Activated CD4-positive, alpha-beta T cell treated with anti-CD3 and anti-CD28 coated beads for 36 hours (primary cell): ENCODE measurements around the gene OGFOD2. TPM values are rescaled to one million over a fixed set of nuclear protein-coding genes. Genes with fewer than 3 reads are reported as not detected.

ENCODE experiments used
- ATAC-seq: fragments of 200-7000 bp; cut with Tn5 transposase; one replicate; pipeline ENCODE4 v1.10.0; 2021; ENCODE audit warnings: mild to moderate bottlenecking, moderate library complexity
- CTCF ChIA-PET: fragments of 350-600 bp; sonication (Branson Sonifier 250); formaldehyde crosslinking; loops from one replicate; lab custom pipeline; 2021; ENCODE audit warnings: antibody characterized with exemption; lab: Charles Lee
- POLR2A ChIA-PET: fragments of 350-600 bp; sonication (Branson Sonifier 250); formaldehyde crosslinking; loops from one replicate; lab custom pipeline; 2021; ENCODE audit warnings: antibody characterized with exemption, inconsistent platforms; lab: Charles Lee
- DNase-seq: peaks from one replicate; pipeline ENCODE4 v3.0.0-alpha.2; 2020
- H3K27ac Mint-ChIP-seq: one replicate; pipeline ENCODE4 v1.8.0; 2021; ENCODE audit warnings: mixed read lengths
- H3K27me3 Mint-ChIP-seq: one replicate; pipeline ENCODE4 v1.8.0; 2021; ENCODE audit warnings: mixed read lengths
- H3K36me3 Mint-ChIP-seq: one replicate; pipeline ENCODE4 v1.8.0; 2021; ENCODE audit warnings: low read depth, mixed read lengths
- H3K4me1 Mint-ChIP-seq: one replicate; pipeline ENCODE4 v1.8.0; 2021; ENCODE audit warnings: mixed read lengths
- H3K4me3 Mint-ChIP-seq: one replicate; pipeline ENCODE4 v1.8.0; 2021; ENCODE audit warnings: mild to moderate bottlenecking, moderate library complexity, mixed read lengths
- H3K9me3 Mint-ChIP-seq: one replicate; pipeline ENCODE4 v1.8.0; 2021; ENCODE audit warnings: low read depth, mixed read lengths
- intact Hi-C, 2 experiments: fragments of 100-400 bp; cut with DNase I in 1 of 2; cut with micrococcal nuclease in 1 of 2; formaldehyde crosslinking; loops; one replicate each; pipeline versions ENCODE4 v1.14.2 to v1.15.1; 2022 to 2024; cut with DNase I, micrococcal nuclease
- total RNA-seq, 2 experiments: library from RNA; stranded (reverse); gene quantifications; one replicate each; pipeline ENCODE4 v1.2.3, GENCODE V29; 2021

The OGFOD2 gene
- total RNA-seq, 2 experiments from 2014 or later = 20.2 to 30.8 TPM

- DNase-seq = no peak
- Mint-ChIP-seq H3K9me3 (no peaks in the 10 kb centered on the region), H3K4me3 (peak overlapping the region; percentile 87), H3K36me3 (peaks cover 19% of the 10 kb centered on the region), H3K27ac (peak overlapping the region; percentile 60), H3K27me3 (no peaks in the 10 kb centered on the region), H3K4me1 (peaks cover 38% of the 10 kb centered on the region)
- CTCF ChIA-PET = interaction anchor here (0.5 kb wide), 1 partner anchor 1103 kb away, joined by 3 read pairs; no protein-coding TSS in a partner anchor
- POLR2A ChIA-PET = interaction anchor here (2.2 kb wide), 1 partner anchor 250 kb away, joined by 9 read pairs; the partner anchor contains the start of genes MPHOSPH9 and MTRFR
- ATAC-seq = no peak
- intact Hi-C loops = loop anchor here in 1 of 2 experiments (5.0 kb wide), 1 partner anchor 169 kb away; the partner anchor contains the start of gene PITPNM2
These were observed 8.1 kb downstream of the OGFOD2 start for GRCh38 chr12:122982963-122983788.

GRCh38 chr12:122983789-122984515 lies 8.9 kb downstream of the OGFOD2 start:
- CTCF ChIA-PET = interaction anchor here (0.6 to 1.1 kb wide), 2 partner anchors 126 to 255 kb away, joined by 3 read pairs; no protein-coding TSS in a partner anchor
- H3K36me3 Mint-ChIP-seq = peaks cover 19% of the 10 kb centered on the region
- DNase-seq (no peak), ATAC-seq (no peak)
- no peaks in the 10 kb centered on the region for H3K27me3 Mint-ChIP-seq
- H3K9me3 Mint-ChIP-seq = no peaks in the 10 kb centered on the region
- H3K27ac Mint-ChIP-seq = peak overlapping the region; percentile 60
- no peak overlapping the region for H3K4me3 Mint-ChIP-seq
- intact Hi-C loops = loop anchor here in 1 of 2 experiments (5.0 kb wide), 1 partner anchor 168 kb away; the partner anchor contains the start of gene PITPNM2
- POLR2A ChIA-PET = no interaction called here
- peaks cover 38% of the 10 kb centered on the region for H3K4me1 Mint-ChIP-seq

- intact Hi-C loops = loop anchor here in 1 of 2 experiments (5.0 kb wide), 1 partner anchor 168 kb away; the partner anchor contains the start of gene PITPNM2
- H3K9me3 Mint-ChIP-seq = no peaks in the 10 kb centered on the region
- ATAC-seq (no peak), DNase-seq (no peak)
- H3K27me3 Mint-ChIP-seq = no peaks in the 10 kb centered on the region
- H3K4me1 Mint-ChIP-seq = peaks cover 34% of the 10 kb centered on the region
- peaks cover 19% of the 10 kb centered on the region for H3K36me3 Mint-ChIP-seq
- POLR2A ChIA-PET = no interaction called here
- CTCF ChIA-PET = interaction anchor here (0.6 to 1.1 kb wide), 2 partner anchors 125 to 254 kb away, joined by 3 read pairs; no protein-coding TSS in a partner anchor
- no peak overlapping the region for H3K4me3 Mint-ChIP-seq
- H3K27ac Mint-ChIP-seq = peak overlapping the region; percentile 67
These were observed 9.7 kb downstream of the OGFOD2 start for GRCh38 chr12:122984612-122985337.

GRCh38 chr12:122985338-122986257 lies 10.6 kb downstream of the OGFOD2 start:
- no peak overlapping the region for H3K27ac Mint-ChIP-seq
- H3K4me1 Mint-ChIP-seq = peaks cover 30% of the 10 kb centered on the region
- DNase-seq (no peak), ATAC-seq (no peak)
- H3K4me3 Mint-ChIP-seq = no peak overlapping the region
- no peaks in the 10 kb centered on the region for H3K9me3 Mint-ChIP-seq
- no peaks in the 10 kb centered on the region for H3K27me3 Mint-ChIP-seq
- intact Hi-C loops = no loop called here
- CTCF ChIA-PET = interaction anchor here (0.7 kb wide), 1 partner anchor 208 kb away, joined by 3 read pairs; no protein-coding TSS in a partner anchor
- peaks cover 19% of the 10 kb centered on the region for H3K36me3 Mint-ChIP-seq
- POLR2A ChIA-PET = no interaction called here

DNA sequence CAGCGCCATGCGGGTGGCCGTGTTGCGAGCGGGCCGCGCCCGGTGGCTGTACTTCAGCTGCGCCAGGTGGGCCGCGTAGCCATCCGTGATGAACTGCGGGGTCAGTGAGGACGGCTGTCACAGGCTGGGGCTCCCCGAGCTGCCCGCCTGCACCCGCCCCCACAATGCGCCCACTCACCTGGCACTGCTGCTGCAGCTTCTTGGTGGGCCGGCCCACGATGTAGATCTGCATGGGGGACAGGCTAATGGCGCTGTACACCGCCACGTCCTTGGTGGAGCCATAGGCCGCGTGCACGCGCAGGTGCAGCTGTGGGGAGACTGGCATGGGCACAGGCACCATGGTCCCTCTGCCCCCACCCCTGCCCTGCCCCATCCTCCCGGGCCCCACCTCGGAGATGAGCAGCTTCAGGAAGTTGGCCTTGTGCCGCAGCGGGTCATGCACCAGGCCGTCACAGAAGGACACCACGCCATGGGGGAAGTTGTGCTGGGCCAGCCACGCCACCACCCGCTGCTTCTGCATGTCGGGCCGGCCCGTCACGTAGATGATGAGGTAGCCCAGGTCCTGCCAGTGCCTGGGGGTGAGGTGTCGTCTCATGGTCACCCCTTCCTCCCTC lies 11.3 kb downstream of the OGFOD2 start:
- Mint-ChIP-seq H3K4me1 (peaks cover 30% of the 10 kb centered on the region), H3K27ac (no peak overlapping the region), H3K27me3 (no peaks in the 10 kb centered on the region), H3K36me3 (peaks cover 15% of the 10 kb centered on the region), H3K4me3 (no peak overlapping the region), H3K9me3 (no peaks in the 10 kb centered on the region)
- CTCF ChIA-PET = interaction anchor here (0.7 kb wide), 1 partner anchor 208 kb away, joined by 3 read pairs; no protein-coding TSS in a partner anchor
- ATAC-seq = no peak
- no peak for DNase-seq
- POLR2A ChIA-PET = interaction anchor here (0.5 kb wide), 1 partner anchor 142 kb away, joined by 4 read pairs; no protein-coding TSS in a partner anchor
- intact Hi-C loops = no loop called here

DNA sequence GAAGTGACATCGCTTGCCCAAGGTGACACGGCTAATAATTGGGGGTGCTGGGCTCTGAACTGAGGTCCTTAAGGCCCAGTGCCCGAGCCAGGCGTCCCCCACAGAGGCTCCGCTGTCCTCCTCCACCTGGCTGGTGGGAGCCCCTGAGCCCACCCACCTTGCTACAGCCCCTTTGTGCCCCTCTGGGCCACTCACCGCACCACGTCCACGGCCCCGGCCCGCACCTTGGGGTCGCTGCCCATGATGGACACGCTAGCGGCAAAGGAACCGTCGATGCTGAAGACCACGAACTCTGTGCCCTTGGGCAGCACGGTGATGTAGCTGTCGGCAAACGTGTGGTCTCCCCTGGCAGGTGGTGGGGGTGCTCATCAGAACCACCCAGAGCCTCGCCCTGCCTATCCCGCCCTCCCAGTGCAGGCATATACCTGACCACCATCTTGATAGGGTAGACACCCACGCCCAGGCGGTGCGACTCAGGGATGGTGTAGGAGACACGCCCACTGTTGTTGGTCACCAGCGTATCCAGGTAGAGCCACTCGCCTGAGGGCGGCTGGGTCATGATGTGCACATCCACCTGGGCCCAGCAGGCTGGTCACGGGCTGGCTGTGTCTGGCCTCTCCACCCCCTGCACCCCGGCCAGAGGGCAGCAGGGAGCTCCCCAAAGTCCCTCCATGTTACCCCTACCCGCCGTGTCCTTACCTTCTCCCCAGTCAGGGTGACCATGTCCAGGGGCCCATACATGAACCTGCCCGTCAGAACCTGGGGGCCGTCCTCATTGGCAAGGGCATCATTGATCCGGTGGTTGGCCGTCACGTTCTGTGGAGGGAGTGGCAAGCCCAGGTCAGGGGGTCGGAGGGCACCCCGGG lies 12.3 kb downstream of the OGFOD2 start:
- intact Hi-C loops = no loop called here
- H3K27me3 Mint-ChIP-seq = no peaks in the 10 kb centered on the region
- CTCF ChIA-PET = interaction anchor here (0.6 kb wide), 1 partner anchor 64 kb away, joined by 3 read pairs; no protein-coding TSS in a partner anchor
- H3K4me1 Mint-ChIP-seq = peaks cover 22% of the 10 kb centered on the region
- POLR2A ChIA-PET = no interaction called here
- DNase-seq = no peak
- H3K27ac Mint-ChIP-seq = no peak overlapping the region
- no peak for ATAC-seq
- H3K9me3 Mint-ChIP-seq = no peaks in the 10 kb centered on the region
- no peak overlapping the region for H3K4me3 Mint-ChIP-seq
- peaks cover 7% of the 10 kb centered on the region for H3K36me3 Mint-ChIP-seq

DNA sequence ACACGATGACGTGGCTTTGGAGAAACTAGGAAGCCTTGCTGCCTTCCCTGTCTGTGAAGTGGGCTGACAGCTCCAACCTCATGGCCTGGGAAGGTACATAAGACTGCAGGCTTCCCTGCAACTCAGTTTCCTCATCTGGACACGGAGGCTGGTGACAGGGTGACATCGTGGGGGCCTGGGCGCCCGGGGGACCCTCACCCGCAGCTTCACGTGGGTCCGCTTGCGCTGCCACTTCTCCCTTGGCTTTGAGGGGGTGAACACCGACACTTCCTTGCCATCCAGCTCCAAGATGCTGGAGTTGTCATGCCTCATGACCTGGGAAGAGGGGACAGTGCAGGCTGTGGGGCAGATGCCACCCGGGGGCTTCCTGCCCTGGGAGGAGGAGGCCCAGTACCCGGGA lies 13.0 kb downstream of the OGFOD2 start:
- H3K36me3 Mint-ChIP-seq = peaks cover 6% of the 10 kb centered on the region
- intact Hi-C loops = no loop called here
- no peak for DNase-seq
- no peak overlapping the region for H3K27ac Mint-ChIP-seq
- H3K4me1 Mint-ChIP-seq = peaks cover 16% of the 10 kb centered on the region
- no peaks in the 10 kb centered on the region for H3K27me3 Mint-ChIP-seq
- CTCF ChIA-PET = no interaction called here
- H3K9me3 Mint-ChIP-seq = no peaks in the 10 kb centered on the region
- no peak overlapping the region for H3K4me3 Mint-ChIP-seq
- POLR2A ChIA-PET = no interaction called here
- ATAC-seq = no peak

DNA sequence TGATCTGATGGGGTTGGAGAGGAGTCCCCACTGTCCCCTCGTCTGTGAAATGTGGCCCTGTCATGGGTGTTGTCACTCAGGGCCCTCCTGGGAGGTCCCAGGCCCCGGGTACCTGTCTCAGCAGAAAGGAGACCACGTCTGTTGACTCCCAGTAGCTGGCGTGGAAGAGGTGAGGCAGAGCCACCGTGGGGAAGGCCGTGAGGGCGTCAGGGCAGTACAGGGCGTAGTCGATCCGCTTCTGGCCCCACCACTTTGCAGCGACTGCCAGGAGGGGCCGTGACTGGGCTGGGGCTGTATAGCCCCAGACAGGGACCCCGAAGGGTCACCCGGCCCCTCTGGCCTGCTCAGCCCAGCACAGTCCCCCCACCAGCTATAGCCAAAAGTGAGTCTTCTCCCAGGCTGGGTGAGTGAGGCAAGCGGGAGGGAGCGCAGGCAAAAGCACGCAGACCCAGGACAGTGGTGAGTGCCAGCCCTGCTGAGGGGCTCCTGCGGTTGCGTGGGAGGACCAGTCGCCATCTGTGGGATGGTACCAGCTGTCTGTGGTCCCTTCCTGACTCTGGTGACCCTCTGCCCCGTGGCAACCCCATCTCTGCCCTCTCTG lies 13.7 kb downstream of the OGFOD2 start:
- intact Hi-C loops = no loop called here
- no peak for DNase-seq
- no peak for ATAC-seq
- Mint-ChIP-seq H3K4me1 (peaks cover 16% of the 10 kb centered on the region), H3K27ac (no peak overlapping the region), H3K9me3 (no peaks in the 10 kb centered on the region), H3K4me3 (no peak overlapping the region), H3K27me3 (no peaks in the 10 kb centered on the region), H3K36me3 (peaks cover 6% of the 10 kb centered on the region)
- POLR2A ChIA-PET = no interaction called here
- CTCF ChIA-PET = interaction anchor here (0.7 kb wide), 1 partner anchor 10 kb away, joined by 3 read pairs; no protein-coding TSS in a partner anchor

DNA sequence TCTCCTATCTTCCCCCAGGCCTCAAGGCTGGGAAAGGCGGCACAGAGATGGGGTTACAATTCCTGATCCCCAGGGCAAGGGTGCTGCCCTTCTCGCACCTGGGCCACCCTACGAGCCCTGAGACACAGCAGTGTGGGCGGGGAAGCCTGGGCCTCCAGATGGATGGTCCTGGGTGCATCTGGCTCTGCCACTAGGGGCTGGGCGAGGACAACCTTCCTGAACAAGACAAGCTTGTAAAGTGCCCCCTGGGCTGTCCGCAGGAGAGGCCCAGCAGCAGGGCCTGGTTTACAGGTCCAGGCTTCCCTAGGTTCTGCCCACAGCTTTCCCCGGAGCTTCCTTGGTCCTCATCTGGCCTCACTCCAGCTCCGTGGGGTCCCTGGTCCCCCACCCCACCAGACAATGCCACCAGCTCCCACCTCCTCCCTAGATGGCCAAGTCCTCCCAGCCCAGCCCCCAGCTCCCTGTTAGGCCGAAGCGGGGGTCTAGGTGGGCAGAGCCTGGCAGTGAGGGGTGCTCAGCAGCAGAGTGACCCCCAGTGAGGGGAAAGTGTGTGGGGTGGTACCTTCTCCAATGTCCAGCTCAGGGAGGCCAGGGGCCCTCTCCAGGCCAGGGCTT lies 14.3 kb downstream of the OGFOD2 start:
- H3K27me3 Mint-ChIP-seq = no peaks in the 10 kb centered on the region
- ATAC-seq = no peak
- no peaks in the 10 kb centered on the region for H3K9me3 Mint-ChIP-seq
- H3K4me3 Mint-ChIP-seq = no peak overlapping the region
- DNase-seq = no peak
- peaks cover 6% of the 10 kb centered on the region for H3K36me3 Mint-ChIP-seq
- ChIA-PET CTCF (interaction anchor here (0.7 kb wide), 1 partner anchor 10 kb away, joined by 3 read pairs; no protein-coding TSS in a partner anchor), POLR2A (no interaction called here)
- H3K27ac Mint-ChIP-seq = no peak overlapping the region
- intact Hi-C loops = no loop called here
- H3K4me1 Mint-ChIP-seq = peaks cover 13% of the 10 kb centered on the region
